GM23338 (cell line): ENCODE data around the gene COL5A2. TPM values are rescaled to one million over a fixed set of nuclear protein-coding genes. Genes with fewer than 3 reads are reported as not detected.

Experiments
- ATAC-seq: fragments of 200-7000 bp; cut with Tn5 transposase; 3 replicates; pipeline ENCODE4 v1.9.1; 2020
- DNase-seq: peaks from one replicate; pipeline ENCODE4 v3.0.0-alpha.2; 2015; ENCODE audit warnings: low spot score
- H2AFZ ChIP-seq: fragments of 200-600 bp; sonication (generic); 2 replicates; pipeline ENCODE4 v1.8.0; 2016; ENCODE audit warnings: antibody characterized with exemption, mild to moderate bottlenecking, moderate library complexity
- H3F3A ChIP-seq: fragments of 200-600 bp; sonication (generic); replicated peaks from 2 replicates; pipeline ENCODE4 v1.8.0; 2017; ENCODE audit warnings: antibody characterized with exemption, mixed run types, low read depth
- H3K27ac ChIP-seq: fragments of 200-600 bp; sonication (generic); 2 replicates; pipeline ENCODE4 v1.6.1; 2016; ENCODE audit warnings: low read depth
- H3K27me3 ChIP-seq: fragments of 200-600 bp; sonication (generic); 2 replicates; pipeline ENCODE4 v1.8.0; 2016; ENCODE audit warnings: mild to moderate bottlenecking, mixed run types, moderate library complexity; ENCODE audit not compliant: insufficient read depth
- H3K36me3 ChIP-seq: fragments of 200-600 bp; sonication (generic); 2 replicates; pipeline ENCODE4 v1.8.0; 2016; ENCODE audit warnings: mild to moderate bottlenecking; ENCODE audit not compliant: insufficient read depth
- H3K4me1 ChIP-seq: fragments of 200-600 bp; sonication (generic); 2 replicates; pipeline ENCODE4 v1.8.0; 2016; ENCODE audit warnings: mild to moderate bottlenecking, moderate library complexity; ENCODE audit not compliant: insufficient read depth
- H3K4me2 ChIP-seq: fragments of 200-600 bp; sonication (generic); 2 replicates; pipeline ENCODE4 v1.7.1; 2017; ENCODE audit warnings: mixed run types
- H3K4me3 ChIP-seq: fragments of 200-600 bp; sonication (generic); 2 replicates; pipeline ENCODE4 v1.6.1; 2016; ENCODE audit warnings: mixed run types
- H3K79me2 ChIP-seq: fragments of 200-600 bp; sonication (generic); replicated peaks from 2 replicates; pipeline ENCODE4 v1.8.0; 2017; ENCODE audit warnings: mild to moderate bottlenecking; ENCODE audit not compliant: insufficient read depth
- H3K9me2 ChIP-seq: fragments of 200-600 bp; sonication (generic); 2 replicates; pipeline ENCODE4 v1.8.0; 2017; ENCODE audit not compliant: insufficient read depth
- H4K20me1 ChIP-seq: fragments of 200-600 bp; sonication (generic); replicated peaks from 2 replicates; pipeline ENCODE4 v1.8.0; 2017; ENCODE audit warnings: mild to moderate bottlenecking; ENCODE audit not compliant: insufficient read depth
- H3K27ac Mint-ChIP-seq: 2 replicates; pipeline ENCODE4 v1.8.0; 2020; ENCODE audit warnings: inconsistent platforms, mild to moderate bottlenecking, moderate library complexity, mixed read lengths
- H3K27me3 Mint-ChIP-seq: 3 replicates; pipeline ENCODE4 v1.8.0; 2022; ENCODE audit warnings: low read depth, mild to moderate bottlenecking, moderate library complexity, mixed read lengths, inconsistent platforms; ENCODE audit not compliant: insufficient read depth, poor library complexity
- H3K36me3 Mint-ChIP-seq: 3 replicates; pipeline ENCODE4 v1.8.0; 2021; ENCODE audit warnings: low read depth, mild to moderate bottlenecking, inconsistent platforms, moderate library complexity, mixed read lengths
- H3K4me1 Mint-ChIP-seq: 3 replicates; pipeline ENCODE4 v1.8.0; 2020; ENCODE audit warnings: mild to moderate bottlenecking, inconsistent platforms, mixed read lengths
- H3K4me3 Mint-ChIP-seq: 3 replicates; pipeline ENCODE4 v1.8.0; 2021; ENCODE audit warnings: moderate library complexity, mild to moderate bottlenecking, inconsistent platforms, mixed read lengths
- H3K9me3 Mint-ChIP-seq: 3 replicates; pipeline ENCODE4 v1.8.0; 2020; ENCODE audit warnings: moderate library complexity, mild to moderate bottlenecking, inconsistent platforms, mixed read lengths
- CREB1 ChIP-seq: fragments of 250-450 bp; sonication (Bioruptor Pico); IDR thresholded peaks from 2 replicates; pipeline ENCODE4 v1.5.0; 2020; ENCODE audit warnings: low read depth, mild to moderate bottlenecking, moderate library complexity
- CTCF ChIP-seq, 2 experiments: fragments of 200-600 bp in 1 of 2; sonication (generic) in 1 of 2; conservative IDR thresholded peaks; 2 replicates each; pipeline versions ENCODE4 v1.5.1 to v1.6.1; 2016 to 2017; ENCODE audit warnings: antibody characterized with exemption in 2 of 2, low read depth in 2 of 2, mild to moderate bottlenecking in 2 of 2, moderate library complexity in 1 of 2
- EZH2 ChIP-seq: fragments of 200-600 bp; sonication (generic); IDR thresholded peaks from one replicate; pipeline ENCODE4 v1.8.0; 2017; ENCODE audit warnings: antibody characterized with exemption, mild to moderate bottlenecking, low read depth; ENCODE audit not compliant: unreplicated experiment
- EZH2phosphoT487 ChIP-seq: fragments of 200-600 bp; sonication (generic); IDR thresholded peaks from one replicate; pipeline ENCODE4 v1.8.1; 2018; ENCODE audit warnings: antibody characterized with exemption; ENCODE audit not compliant: unreplicated experiment
- JUNB ChIP-seq: IDR thresholded peaks from one replicate; pipeline ENCODE4 v1.6.1; 2016; ENCODE audit warnings: antibody characterized with exemption; ENCODE audit not compliant: unreplicated experiment
- NANOG ChIP-seq: IDR thresholded peaks from 2 replicates; pipeline ENCODE4 v1.6.1; 2016; ENCODE audit warnings: antibody characterized with exemption, borderline replicate concordance
- POLR2AphosphoS5 ChIP-seq: IDR thresholded peaks from 2 replicates; pipeline ENCODE4 v1.6.1; 2016; ENCODE audit warnings: antibody characterized with exemption, low read depth
- STAT1 ChIP-seq: IDR thresholded peaks from one replicate; pipeline ENCODE4 v1.6.1; 2016; ENCODE audit warnings: antibody characterized with exemption; ENCODE audit not compliant: unreplicated experiment
- ZNF114 ChIP-seq: fragments of 250-450 bp; sonication (Bioruptor Pico); IDR thresholded peaks from 2 replicates; pipeline ENCODE4 v1.5.0; 2020; ENCODE audit warnings: mild to moderate bottlenecking, moderate library complexity
- ZNF331 ChIP-seq: fragments of 250-450 bp; sonication (Bioruptor Pico); IDR thresholded peaks from 2 replicates; pipeline ENCODE4 v1.5.0; 2020; ENCODE audit warnings: low read depth, mild to moderate bottlenecking, moderate library complexity
- polyA plus RNA-seq: library from polyadenylated mRNA; unstranded; fragments of >200 nt; fragmentation: Nextera tagmentation; extraction: Ambion mirVana; gene quantifications from 2 replicates; pipeline ENCODE4 v1.2.1, GENCODE V29; 2016
- total RNA-seq: library from RNA; depleted of rRNA; stranded (reverse); fragments of >200 nt; shearing (Covaris generic); gene quantifications from 2 replicates; pipeline ENCODE4 v1.2.3, GENCODE V29; 2014
- TF ChIP-seq, protein P1 (sequence below): fragments of 250-450 bp; sonication (Bioruptor Pico); IDR thresholded peaks from 2 replicates; pipeline ENCODE4 v1.5.0; 2020; ENCODE audit warnings: mild to moderate bottlenecking, moderate library complexity
- TF ChIP-seq, protein P2 (sequence below): IDR thresholded peaks from one replicate; pipeline ENCODE4 v1.6.1; 2018; ENCODE audit warnings: antibody characterized with exemption; ENCODE audit not compliant: unreplicated experiment

Gene COL5A2
- total and polyA plus RNA-seq, 2 experiments from 2014 or later, result 6.7 to 19.7 TPM

- H3K9me3 Mint-ChIP-seq, result no peaks in the 10 kb centered on the region
- Histone ChIP-seq H2AFZ (no peak overlapping the region), H4K20me1 (no peaks in the 10 kb centered on the region), H3K27me3 (no peaks in the 10 kb centered on the region), H3K4me2 (no peak overlapping the region), H3K4me3 (no peak overlapping the region), H3K4me1 (peaks cover 18% of the 10 kb centered on the region), H3K9me2 (no peaks in the 10 kb centered on the region), H3K79me2 (no peaks in the 10 kb centered on the region), H3K36me3 (no peaks in the 10 kb centered on the region), H3F3A (no peaks in the 10 kb centered on the region), H3K27ac (no peak overlapping the region)
- ATAC-seq (no peak), DNase-seq (no peak)
- no peak overlapping the region for H3K4me3 Mint-ChIP-seq
- no peaks in the 10 kb centered on the region for H3K27me3 Mint-ChIP-seq
- H3K4me1 Mint-ChIP-seq, result peaks cover 30% of the 10 kb centered on the region
- no peaks in the 10 kb centered on the region for H3K36me3 Mint-ChIP-seq
- TF ChIP-seq EZH2phosphoT487 (no peak), EZH2 (no peak), NANOG (no peak), ZNF331 (no peak), POLR2AphosphoS5 (no peak), STAT1 (no peak), JUNB (no peak), CTCF (conservative IDR thresholded peaks at IDR 0.05; ENCODE audit: low read depth in 2 of 2) (no peak), ZNF114 (no peak), CREB1 (CRISPR knock-in tag) (no peak)
- TF ChIP-seq, protein P1, sequence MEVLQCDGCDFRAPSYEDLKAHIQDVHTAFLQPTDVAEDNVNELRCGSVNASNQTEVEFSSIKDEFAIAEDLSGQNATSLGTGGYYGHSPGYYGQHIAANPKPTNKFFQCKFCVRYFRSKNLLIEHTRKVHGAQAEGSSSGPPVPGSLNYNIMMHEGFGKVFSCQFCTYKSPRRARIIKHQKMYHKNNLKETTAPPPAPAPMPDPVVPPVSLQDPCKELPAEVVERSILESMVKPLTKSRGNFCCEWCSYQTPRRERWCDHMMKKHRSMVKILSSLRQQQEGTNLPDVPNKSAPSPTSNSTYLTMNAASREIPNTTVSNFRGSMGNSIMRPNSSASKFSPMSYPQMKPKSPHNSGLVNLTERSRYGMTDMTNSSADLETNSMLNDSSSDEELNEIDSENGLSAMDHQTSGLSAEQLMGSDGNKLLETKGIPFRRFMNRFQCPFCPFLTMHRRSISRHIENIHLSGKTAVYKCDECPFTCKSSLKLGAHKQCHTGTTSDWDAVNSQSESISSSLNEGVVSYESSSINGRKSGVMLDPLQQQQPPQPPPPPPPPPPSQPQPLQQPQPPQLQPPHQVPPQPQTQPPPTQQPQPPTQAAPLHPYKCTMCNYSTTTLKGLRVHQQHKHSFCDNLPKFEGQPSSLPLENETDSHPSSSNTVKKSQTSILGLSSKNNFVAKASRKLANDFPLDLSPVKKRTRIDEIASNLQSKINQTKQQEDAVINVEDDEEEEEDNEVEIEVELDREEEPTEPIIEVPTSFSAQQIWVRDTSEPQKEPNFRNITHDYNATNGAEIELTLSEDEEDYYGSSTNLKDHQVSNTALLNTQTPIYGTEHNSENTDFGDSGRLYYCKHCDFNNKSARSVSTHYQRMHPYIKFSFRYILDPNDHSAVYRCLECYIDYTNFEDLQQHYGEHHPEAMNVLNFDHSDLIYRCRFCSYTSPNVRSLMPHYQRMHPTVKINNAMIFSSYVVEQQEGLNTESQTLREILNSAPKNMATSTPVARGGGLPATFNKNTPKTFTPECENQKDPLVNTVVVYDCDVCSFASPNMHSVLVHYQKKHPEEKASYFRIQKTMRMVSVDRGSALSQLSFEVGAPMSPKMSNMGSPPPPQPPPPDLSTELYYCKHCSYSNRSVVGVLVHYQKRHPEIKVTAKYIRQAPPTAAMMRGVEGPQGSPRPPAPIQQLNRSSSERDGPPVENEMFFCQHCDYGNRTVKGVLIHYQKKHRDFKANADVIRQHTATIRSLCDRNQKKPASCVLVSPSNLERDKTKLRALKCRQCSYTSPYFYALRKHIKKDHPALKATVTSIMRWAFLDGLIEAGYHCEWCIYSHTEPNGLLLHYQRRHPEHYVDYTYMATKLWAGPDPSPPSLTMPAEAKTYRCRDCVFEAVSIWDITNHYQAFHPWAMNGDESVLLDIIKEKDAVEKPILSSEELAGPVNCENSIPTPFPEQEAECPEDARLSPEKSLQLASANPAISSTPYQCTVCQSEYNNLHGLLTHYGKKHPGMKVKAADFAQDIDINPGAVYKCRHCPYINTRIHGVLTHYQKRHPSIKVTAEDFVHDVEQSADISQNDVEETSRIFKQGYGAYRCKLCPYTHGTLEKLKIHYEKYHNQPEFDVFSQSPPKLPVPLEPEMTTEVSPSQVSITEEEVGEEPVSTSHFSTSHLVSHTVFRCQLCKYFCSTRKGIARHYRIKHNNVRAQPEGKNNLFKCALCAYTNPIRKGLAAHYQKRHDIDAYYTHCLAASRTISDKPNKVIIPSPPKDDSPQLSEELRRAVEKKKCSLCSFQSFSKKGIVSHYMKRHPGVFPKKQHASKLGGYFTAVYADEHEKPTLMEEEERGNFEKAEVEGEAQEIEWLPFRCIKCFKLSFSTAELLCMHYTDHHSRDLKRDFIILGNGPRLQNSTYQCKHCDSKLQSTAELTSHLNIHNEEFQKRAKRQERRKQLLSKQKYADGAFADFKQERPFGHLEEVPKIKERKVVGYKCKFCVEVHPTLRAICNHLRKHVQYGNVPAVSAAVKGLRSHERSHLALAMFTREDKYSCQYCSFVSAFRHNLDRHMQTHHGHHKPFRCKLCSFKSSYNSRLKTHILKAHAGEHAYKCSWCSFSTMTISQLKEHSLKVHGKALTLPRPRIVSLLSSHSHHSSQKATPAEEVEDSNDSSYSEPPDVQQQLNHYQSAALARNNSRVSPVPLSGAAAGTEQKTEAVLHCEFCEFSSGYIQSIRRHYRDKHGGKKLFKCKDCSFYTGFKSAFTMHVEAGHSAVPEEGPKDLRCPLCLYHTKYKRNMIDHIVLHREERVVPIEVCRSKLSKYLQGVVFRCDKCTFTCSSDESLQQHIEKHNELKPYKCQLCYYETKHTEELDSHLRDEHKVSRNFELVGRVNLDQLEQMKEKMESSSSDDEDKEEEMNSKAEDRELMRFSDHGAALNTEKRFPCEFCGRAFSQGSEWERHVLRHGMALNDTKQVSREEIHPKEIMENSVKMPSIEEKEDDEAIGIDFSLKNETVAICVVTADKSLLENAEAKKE (CRISPR knock-in tag), result no peak
- TF ChIP-seq, protein P2, sequence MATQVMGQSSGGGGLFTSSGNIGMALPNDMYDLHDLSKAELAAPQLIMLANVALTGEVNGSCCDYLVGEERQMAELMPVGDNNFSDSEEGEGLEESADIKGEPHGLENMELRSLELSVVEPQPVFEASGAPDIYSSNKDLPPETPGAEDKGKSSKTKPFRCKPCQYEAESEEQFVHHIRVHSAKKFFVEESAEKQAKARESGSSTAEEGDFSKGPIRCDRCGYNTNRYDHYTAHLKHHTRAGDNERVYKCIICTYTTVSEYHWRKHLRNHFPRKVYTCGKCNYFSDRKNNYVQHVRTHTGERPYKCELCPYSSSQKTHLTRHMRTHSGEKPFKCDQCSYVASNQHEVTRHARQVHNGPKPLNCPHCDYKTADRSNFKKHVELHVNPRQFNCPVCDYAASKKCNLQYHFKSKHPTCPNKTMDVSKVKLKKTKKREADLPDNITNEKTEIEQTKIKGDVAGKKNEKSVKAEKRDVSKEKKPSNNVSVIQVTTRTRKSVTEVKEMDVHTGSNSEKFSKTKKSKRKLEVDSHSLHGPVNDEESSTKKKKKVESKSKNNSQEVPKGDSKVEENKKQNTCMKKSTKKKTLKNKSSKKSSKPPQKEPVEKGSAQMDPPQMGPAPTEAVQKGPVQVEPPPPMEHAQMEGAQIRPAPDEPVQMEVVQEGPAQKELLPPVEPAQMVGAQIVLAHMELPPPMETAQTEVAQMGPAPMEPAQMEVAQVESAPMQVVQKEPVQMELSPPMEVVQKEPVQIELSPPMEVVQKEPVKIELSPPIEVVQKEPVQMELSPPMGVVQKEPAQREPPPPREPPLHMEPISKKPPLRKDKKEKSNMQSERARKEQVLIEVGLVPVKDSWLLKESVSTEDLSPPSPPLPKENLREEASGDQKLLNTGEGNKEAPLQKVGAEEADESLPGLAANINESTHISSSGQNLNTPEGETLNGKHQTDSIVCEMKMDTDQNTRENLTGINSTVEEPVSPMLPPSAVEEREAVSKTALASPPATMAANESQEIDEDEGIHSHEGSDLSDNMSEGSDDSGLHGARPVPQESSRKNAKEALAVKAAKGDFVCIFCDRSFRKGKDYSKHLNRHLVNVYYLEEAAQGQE, result no peak
- H3K27ac Mint-ChIP-seq, result no peak overlapping the region
These were observed 24.9 kb upstream of the COL5A2 start for GRCh38 chr2:189204322-189204941.
